HG03457 (cell line): ENCODE results near the gene UBE2V1.
A peak's percentile ranks its signal among the peaks of the same experiment; 100 is the strongest.
"Not testable (repeated sequence)": the region's sequence is repeated elsewhere in the genome, so short reads cannot be mapped to it uniquely, and the experiment has no call there.

ENCODE experiments used
- ATAC-seq: cut with Tn5 transposase; IDR thresholded peaks from one replicate; pipeline ENCODE4 v1.9.1; 2021; ENCODE audit warnings: moderate number of reproducible peaks; ENCODE audit not compliant: unreplicated experiment

Gene UBE2V1

GRCh38 chr20:50097843-50098242 lies 15.1 kb downstream of the UBE2V1 start:
- ATAC-seq = no peak

DNA sequence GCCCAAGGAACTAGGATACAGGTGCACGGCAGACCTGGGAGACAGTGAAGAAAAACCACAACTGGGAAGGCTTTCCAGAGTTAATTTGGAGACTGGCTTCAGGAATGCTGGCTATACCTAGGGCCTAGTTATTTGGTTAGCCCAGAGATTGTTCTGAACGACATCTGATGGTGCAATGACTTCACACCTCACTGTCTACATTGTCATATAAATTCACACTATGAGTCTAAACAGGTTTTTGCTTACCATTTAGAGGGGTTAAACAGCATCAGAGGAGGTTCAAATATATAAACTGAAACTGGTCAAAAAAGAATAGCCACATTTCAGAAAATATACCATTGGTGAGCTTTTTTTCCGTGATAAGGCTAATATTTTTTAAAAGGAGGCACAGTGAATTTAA lies 16.7 kb downstream of the UBE2V1 start:
- ATAC-seq = no peak

- ATAC-seq = no peak
These were observed 17.4 kb downstream of the UBE2V1 start for GRCh38 chr20:50095476-50096078.

DNA sequence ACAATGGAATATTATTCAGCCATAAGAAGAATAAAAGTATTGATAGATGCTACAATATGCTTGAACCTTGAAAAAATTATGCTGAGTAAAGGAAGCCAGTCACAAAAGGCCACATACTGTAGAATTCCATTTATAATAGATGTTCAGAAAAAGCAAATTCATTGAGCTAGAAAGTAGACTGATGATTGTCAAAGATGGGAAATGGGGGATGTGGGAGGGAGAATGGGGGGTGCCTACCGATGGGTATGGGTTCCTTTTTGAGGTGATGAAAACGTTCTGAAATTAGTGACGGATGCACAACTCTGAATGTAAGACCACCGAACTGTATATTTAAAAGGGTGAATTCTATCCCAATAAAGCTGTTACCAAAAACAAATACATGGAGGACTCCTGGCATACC lies 18.4 kb downstream of the UBE2V1 start:
- no peak for ATAC-seq

DNA sequence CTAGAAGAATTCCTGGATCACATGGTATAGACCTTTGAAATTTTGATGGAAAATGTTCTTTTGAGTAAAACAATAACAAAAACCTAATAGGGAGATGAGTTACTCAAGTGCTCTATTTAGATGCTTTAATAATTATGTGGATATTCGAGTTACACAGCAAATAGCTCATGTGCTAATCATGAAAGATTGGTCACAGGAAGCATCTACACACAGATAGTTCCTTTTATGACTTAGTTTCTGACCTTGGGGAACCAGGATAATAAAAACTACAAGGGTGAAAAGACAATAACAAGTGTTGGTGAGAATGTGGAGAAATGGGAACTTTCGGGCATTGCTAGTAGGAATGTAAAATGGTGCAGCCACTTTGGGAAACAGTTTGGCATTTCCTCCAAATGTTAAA lies 19.7 kb downstream of the UBE2V1 start:
- ATAC-seq = no peak

- ATAC-seq = no peak
These were observed 20.5 kb downstream of the UBE2V1 start for GRCh38 chr20:50092436-50092835.

DNA sequence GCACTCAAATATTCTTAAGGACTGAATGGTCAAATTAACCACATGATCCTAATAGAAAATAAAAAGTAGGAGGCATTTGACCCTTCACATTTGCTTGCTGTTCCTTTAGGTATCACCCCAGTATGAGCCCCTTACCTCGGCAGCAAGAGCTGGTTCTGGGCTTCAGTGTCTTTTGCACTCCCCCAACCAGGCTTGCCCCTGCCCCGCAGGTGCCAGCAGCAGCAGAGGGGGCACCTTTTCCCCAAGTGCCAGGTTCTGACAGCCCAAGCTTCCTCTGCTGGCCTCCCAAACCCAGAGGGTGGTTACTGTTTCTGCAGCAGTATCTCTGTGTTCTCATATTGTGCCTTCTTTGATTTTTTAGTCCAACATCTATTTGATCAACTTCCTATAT lies 23.2 kb downstream of the UBE2V1 start:
- no peak for ATAC-seq

GRCh38 chr20:50089140-50089786 lies 23.7 kb downstream of the UBE2V1 start:
- ATAC-seq = no peak

GRCh38 chr20:50088022-50088421 lies 24.9 kb downstream of the UBE2V1 start:
- no peak for ATAC-seq

GRCh38 chr20:50085481-50086365 lies 27.2 kb downstream of the UBE2V1 start:
- no peak for ATAC-seq

DNA sequence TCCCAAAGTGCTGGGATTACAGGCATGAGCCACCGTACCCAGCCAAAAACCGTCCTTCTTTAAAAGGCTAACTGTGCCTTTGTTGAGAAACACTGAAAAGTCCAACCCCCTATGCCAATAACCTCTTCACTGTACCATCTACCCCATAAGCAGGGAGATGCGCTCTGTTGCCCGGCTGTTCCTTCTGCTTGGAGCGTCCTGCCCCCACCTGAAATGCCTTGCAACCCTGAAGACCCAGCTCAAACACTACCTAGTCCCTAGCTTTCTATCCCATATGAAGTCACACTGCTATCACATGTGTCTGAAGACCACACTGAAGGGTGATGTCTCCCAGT lies 27.8 kb downstream of the UBE2V1 start:
- ATAC-seq = no peak

DNA sequence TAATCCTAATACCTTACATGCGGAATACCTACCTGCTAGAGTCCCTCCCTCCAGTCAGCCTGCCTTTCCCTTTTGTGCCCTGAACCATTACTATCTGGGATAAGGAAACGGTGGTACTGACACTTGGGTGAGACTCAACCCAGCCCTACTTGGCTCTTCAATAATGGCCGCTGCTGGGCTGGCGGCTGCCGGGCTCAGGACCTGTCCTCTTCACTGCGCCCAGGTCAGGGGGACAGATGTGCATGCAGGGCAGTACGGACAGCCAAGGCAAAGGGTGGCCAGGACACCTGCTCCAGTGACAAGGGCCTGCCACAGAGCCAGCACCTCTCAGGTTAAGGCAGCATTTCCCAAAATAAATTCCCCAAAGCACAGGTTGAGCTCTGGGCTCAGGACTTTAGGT lies 29.9 kb downstream of the UBE2V1 start:
- ATAC-seq = no peak

DNA sequence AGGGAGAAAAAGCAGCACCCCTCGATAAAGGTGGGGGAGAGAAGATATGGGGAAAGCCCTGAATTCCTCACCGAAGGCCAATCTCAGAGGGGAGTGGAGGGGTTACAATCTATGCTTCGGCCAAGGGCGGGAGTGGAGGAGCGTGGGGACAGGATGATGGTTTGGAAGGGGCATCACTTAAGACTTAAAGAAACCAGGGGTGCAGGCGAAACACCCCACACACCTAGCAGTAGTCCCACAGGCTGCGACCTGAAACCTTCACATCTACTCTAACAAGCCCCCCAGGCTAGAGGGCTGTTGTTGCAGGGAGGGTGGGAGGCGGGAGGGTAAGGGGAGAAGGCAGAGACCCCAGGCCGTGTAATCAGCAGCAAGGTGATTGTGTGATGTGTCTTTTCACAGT lies 30.9 kb downstream of the UBE2V1 start:
- not testable (repeated sequence) for ATAC-seq

DNA sequence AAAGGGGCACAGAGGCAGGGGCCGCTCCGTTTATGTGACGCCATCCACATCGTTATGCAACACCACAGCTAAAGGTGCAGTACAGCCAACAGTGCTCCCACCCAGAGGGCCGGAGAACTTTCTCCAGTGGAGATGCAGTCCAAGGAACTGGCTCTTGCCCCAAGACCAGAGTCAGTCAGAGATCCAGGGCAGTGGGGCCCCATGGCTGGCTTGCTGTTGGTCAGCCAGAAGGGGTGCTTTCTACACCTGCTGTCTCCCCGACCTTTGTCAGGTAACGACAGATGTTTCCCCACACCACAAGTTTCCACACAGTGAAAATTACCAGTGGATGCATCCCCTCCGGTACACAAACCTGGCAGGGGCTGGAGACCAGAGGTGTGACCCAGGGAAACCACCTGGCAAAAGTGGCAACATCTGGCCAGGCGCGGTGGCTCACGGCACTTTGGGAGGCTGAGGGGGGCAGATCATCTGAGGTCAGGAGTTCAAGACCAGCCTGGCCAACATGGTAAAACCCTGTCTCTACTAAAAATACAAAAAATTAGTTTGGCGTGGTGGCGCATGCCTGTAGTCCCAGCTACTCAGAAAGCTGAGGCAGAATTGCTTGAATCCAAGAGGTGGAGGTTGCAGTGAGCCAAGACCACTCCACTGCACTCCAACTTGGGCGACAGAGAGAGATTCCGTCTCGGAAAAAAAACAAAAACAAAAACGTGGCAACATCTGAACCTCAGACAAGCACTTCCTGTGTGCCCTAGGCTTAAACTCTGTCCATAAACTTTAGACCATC lies 34.9 kb downstream of the UBE2V1 start:
- ATAC-seq = no peak

DNA sequence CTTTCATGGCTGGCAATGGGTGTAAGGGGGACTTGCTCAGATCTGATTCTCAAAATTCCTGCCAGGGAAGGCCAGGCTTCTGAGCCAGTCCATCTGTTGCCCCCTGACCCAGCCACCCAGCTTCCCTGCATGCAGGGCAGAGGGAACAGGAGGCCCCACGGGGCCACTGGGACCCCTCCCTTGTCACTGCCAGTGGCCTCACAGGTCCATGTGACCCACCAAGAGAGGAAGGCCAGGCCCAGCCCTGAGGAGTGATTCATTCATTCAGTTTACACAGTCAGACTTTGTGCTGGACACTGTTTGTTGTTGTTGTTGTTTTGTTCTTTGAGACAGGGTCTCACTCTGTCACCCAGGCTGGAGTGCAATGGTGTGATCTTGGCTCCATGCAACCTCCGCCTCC lies 39.5 kb downstream of the UBE2V1 start:
- no peak for ATAC-seq

- peak; percentile 77 for ATAC-seq
These were observed 41.7 kb downstream of the UBE2V1 start for GRCh38 chr20:50071039-50071888.

DNA sequence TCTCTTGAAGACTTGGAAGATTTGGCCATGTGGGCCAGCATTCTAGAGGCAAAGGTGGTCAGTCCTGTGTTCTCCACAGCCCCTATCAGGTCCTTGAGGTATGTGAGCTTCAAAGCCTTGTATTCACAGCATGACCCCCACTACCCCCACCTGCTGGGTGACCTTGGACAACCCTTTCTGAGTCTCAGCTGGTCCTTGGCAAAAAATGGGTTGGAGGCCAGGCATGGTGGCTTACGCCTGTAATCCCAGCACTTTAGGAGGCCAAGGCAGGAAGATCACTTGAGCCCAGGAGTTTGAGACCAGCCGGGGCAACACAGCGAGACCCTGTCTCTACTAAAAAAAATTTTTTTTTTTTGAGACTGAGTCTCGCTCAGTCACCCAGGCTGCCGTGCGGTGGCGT lies 42.6 kb downstream of the UBE2V1 start:
- no peak for ATAC-seq

- no peak for ATAC-seq
These were observed 44.8 kb downstream of the UBE2V1 start for GRCh38 chr20:50068041-50068651.

GRCh38 chr20:50067461-50067860 lies 45.5 kb downstream of the UBE2V1 start:
- ATAC-seq = no peak

- ATAC-seq = no peak
These were observed 45.9 kb downstream of the UBE2V1 start for GRCh38 chr20:50067018-50067417.
